ENCODE results near the gene ECEL1.

Gene ECEL1

GRCh38 chr2:232485757-232486557, 1.7 kb downstream of the ECEL1 start:
- FAIRE-seq (no peak), DNase-seq (ENCODE audit: insufficient read length, low spot score) (no peak)
- no peak for TF ChIP-seq CTCF (IDR thresholded peaks at IDR 0.05; ENCODE audit: insufficient read depth, missing control alignments)

GRCh38 chr2:232485348-232485756, 2.3 kb downstream of the ECEL1 start:
- no peak for DNase-seq (ENCODE audit: insufficient read length, low spot score)
- TF ChIP-seq CTCF (IDR thresholded peaks at IDR 0.05; ENCODE audit: insufficient read depth, missing control alignments): no peak
- FAIRE-seq: no peak

- no peak for TF ChIP-seq CTCF (IDR thresholded peaks at IDR 0.05; ENCODE audit: insufficient read depth, missing control alignments)
- FAIRE-seq (no peak), DNase-seq (ENCODE audit: insufficient read length, low spot score) (no peak)
Observed at GRCh38 chr2:232484628-232485347, 2.8 kb downstream of the ECEL1 start.

- DNase-seq (ENCODE audit: insufficient read length, low spot score) (no peak), FAIRE-seq (no peak)
- TF ChIP-seq CTCF (IDR thresholded peaks at IDR 0.05; ENCODE audit: insufficient read depth, missing control alignments): no peak
Observed at GRCh38 chr2:232483923-232484627, 3.6 kb downstream of the ECEL1 start.

GRCh38 chr2:232483311-232483922, 4.2 kb downstream of the ECEL1 start:
- FAIRE-seq (no peak), DNase-seq (ENCODE audit: insufficient read length, low spot score) (no peak)
- no peak for TF ChIP-seq CTCF (IDR thresholded peaks at IDR 0.05; ENCODE audit: insufficient read depth, missing control alignments)

- DNase-seq (ENCODE audit: insufficient read length, low spot score): no peak
- FAIRE-seq: no peak
- TF ChIP-seq CTCF (IDR thresholded peaks at IDR 0.05; ENCODE audit: insufficient read depth, missing control alignments): no peak
Observed at GRCh38 chr2:232482301-232483238, 5.1 kb downstream of the ECEL1 start.
